ENCODE data around the gene OR52E4.
A peak's percentile ranks its signal among the peaks of the same experiment; 100 is the strongest.

OR52E4 gene

DNA sequence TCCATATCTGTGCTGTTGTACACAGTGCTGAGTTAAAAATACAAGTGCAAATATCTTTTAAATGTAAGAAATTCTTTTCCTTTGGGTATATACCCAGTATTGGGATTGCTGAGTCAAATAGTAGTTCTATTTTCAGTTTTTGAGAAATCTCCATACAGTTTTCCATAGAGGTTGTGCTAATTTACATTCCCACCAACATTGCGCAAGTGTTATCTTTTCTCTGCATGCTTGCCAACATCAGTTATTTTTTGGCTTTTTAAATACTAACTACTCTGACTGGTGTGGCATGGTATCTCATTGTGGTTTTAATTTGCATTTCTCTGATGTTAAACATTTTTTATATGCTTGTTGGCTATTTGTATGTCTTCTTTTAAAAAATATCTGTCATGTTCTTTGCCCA lies 29.4 kb upstream of the OR52E4 start:
- no peak for TF ChIP-seq CTCF (conservative IDR thresholded peaks at IDR 0.05)
- H3K27ac ChIP-seq = no peak overlapping the region

- TF ChIP-seq ZFX (IDR thresholded peaks at IDR 0.05) (no peak), CTCF (conservative IDR thresholded peaks at IDR 0.05) (no peak)
- H3K27ac ChIP-seq = no peak within 1 kb of the TSS
These were observed 22.8 kb upstream of the OR52E4 start, which contains the start of gene OR52E8 for GRCh38 chr11:5857590-5857989. TSS of gene OR52E8 (minus strand) at chr11:5857690. CDS start at chr11:5857690, 0 bp downstream.

DNA sequence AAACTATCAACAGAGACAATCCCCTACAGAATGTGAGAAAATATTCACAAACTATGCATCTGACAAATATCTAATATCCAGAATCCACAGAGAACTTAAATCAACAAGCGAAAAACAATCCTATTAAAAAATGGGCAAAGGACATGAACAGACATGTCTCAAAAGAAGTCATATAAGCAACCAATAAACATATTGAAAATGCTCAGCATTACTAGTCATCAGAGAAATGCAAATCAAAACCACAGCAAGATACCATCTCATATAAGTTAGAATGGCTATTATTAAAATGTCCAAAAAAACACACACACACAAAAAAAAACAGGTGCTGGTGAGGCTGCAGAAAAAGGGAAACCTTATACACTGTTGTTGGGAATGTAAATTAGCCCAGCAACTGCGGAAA lies 14.6 kb upstream of the OR52E4 start:
- H3K27ac ChIP-seq = no peak overlapping the region
- no peak for TF ChIP-seq CTCF (conservative IDR thresholded peaks at IDR 0.05)
- no peak for TF ChIP-seq ZFX (IDR thresholded peaks at IDR 0.05)

DNA sequence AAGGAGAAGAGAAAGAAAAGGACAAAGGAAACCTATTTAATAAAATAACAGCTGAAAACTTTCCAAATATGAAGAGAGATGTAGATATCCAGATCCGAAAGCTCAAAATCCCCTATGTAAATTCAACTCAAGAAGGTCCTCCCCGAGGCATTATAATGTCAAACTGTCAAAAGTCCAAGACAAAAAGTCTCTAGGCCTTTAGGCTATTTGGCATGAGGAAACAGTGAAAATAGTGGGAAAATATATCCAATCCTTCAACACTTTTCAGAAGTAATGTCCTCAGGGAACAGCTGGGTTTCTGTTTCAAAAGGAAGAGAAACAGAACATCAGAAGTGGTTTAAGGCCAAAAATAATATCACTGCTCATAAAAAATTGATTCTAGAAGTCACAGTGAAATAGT lies 1.9 kb upstream of the OR52E4 start:
- H3K27ac ChIP-seq = no peak overlapping the region
- no peak for TF ChIP-seq CTCF (conservative IDR thresholded peaks at IDR 0.05)
- no peak for TF ChIP-seq ZFX (IDR thresholded peaks at IDR 0.05)

- no peak overlapping the region for H3K27ac ChIP-seq
- TF ChIP-seq ZFX (IDR thresholded peaks at IDR 0.05) = no peak
- no peak for TF ChIP-seq CTCF (conservative IDR thresholded peaks at IDR 0.05)
These were observed 1.3 kb downstream of the OR52E4 start for GRCh38 chr11:5881756-5882155.

DNA sequence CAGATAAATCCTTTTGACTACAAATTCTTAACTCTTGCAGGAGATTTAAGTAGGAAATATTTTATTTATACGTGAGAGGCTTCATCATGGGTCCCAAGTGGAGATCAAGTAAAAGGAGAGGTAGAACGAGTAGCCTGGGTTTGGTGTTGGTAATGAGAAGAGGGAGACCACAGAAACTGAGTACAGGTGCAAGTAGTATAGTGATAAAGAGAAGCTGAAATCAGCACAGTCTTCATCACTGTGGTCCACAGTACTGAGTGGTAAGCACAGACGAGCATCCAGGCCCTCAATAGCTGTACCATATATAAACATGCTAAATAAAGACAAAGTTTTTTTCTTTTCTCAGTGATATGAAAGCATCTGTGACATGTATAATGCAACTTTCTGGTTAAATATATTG lies 6.7 kb downstream of the OR52E4 start:
- TF ChIP-seq ZFX (IDR thresholded peaks at IDR 0.05) = no peak
- no peak overlapping the region for H3K27ac ChIP-seq

GRCh38 chr11:5887661-5888060 lies 7.2 kb downstream of the OR52E4 start:
- no peak overlapping the region for H3K27ac ChIP-seq
- no peak for TF ChIP-seq ZFX (IDR thresholded peaks at IDR 0.05)
- no peak for TF ChIP-seq CTCF (conservative IDR thresholded peaks at IDR 0.05)

GRCh38 chr11:5891216-5891800 lies 10.9 kb downstream of the OR52E4 start:
- no peak overlapping the region for H3K27ac ChIP-seq
- no peak for TF ChIP-seq ZFX (IDR thresholded peaks at IDR 0.05)
- TF ChIP-seq CTCF (conservative IDR thresholded peaks at IDR 0.05) = peak; percentile 78
